ENCODE data around the gene ST6GALNAC6.
"Not testable (repeated sequence)": the region's sequence is repeated elsewhere in the genome, so short reads cannot be mapped to it uniquely, and the experiment has no call there.

- not testable (repeated sequence) for TF ChIP-seq CTCF (IDR thresholded peaks at IDR 0.05); ZFX (IDR thresholded peaks at IDR 0.05; ENCODE audit: borderline replicate concordance)
These were observed 62.8 kb downstream of the ST6GALNAC6 start for GRCh38 chr9:127836561-127836960.

All from 22Rv1 (cell line).